ENCODE measurements around the gene NOB1. TPM values are rescaled to one million over a fixed set of nuclear protein-coding genes. Genes with fewer than 3 reads are reported as not detected.
"Not testable (repeated sequence)": the region's sequence is repeated elsewhere in the genome, so short reads cannot be mapped to it uniquely, and the experiment has no call there.

NOB1 gene
- total and polyA plus RNA-seq, 2 experiments from 2014 or later = 41.4 to 56.6 TPM

DNA sequence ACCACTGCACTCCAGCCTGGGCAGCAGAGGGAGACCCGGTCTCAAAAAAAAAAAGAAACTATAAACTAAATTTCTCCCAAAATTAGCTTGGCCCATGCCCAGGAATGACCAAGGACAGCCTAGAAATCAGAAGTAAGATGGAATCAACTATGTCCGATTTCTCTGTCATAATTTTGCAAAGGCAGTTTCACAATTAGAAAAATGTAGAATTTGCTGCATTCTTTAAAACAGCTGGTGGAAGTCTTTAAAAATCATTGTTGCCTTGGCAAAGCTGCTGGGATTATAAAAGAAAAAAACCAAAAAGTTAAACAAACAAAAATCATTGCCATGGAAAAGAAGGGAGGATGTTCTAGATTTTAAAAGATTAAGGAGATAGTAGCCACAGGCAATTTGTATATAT, 39.8 kb upstream of the NOB1 start (continued):
- TF ChIP-seq, protein P1, sequence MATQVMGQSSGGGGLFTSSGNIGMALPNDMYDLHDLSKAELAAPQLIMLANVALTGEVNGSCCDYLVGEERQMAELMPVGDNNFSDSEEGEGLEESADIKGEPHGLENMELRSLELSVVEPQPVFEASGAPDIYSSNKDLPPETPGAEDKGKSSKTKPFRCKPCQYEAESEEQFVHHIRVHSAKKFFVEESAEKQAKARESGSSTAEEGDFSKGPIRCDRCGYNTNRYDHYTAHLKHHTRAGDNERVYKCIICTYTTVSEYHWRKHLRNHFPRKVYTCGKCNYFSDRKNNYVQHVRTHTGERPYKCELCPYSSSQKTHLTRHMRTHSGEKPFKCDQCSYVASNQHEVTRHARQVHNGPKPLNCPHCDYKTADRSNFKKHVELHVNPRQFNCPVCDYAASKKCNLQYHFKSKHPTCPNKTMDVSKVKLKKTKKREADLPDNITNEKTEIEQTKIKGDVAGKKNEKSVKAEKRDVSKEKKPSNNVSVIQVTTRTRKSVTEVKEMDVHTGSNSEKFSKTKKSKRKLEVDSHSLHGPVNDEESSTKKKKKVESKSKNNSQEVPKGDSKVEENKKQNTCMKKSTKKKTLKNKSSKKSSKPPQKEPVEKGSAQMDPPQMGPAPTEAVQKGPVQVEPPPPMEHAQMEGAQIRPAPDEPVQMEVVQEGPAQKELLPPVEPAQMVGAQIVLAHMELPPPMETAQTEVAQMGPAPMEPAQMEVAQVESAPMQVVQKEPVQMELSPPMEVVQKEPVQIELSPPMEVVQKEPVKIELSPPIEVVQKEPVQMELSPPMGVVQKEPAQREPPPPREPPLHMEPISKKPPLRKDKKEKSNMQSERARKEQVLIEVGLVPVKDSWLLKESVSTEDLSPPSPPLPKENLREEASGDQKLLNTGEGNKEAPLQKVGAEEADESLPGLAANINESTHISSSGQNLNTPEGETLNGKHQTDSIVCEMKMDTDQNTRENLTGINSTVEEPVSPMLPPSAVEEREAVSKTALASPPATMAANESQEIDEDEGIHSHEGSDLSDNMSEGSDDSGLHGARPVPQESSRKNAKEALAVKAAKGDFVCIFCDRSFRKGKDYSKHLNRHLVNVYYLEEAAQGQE (IDR thresholded peaks at IDR 0.05; ENCODE audit: unreplicated experiment) = no peak
- no peak for TF ChIP-seq JUNB (IDR thresholded peaks at IDR 0.05; ENCODE audit: unreplicated experiment)
- TF ChIP-seq ZNF114 (CRISPR knock-in tag; IDR thresholded peaks at IDR 0.05) = no peak
- TF ChIP-seq CTCF (conservative IDR thresholded peaks at IDR 0.05; ENCODE audit: low read depth in 2 of 2) = no peak
- TF ChIP-seq STAT1 (IDR thresholded peaks at IDR 0.05; ENCODE audit: unreplicated experiment) = no peak
- TF ChIP-seq EZH2 (IDR thresholded peaks at IDR 0.05; ENCODE audit: low read depth, unreplicated experiment) = no peak

DNA sequence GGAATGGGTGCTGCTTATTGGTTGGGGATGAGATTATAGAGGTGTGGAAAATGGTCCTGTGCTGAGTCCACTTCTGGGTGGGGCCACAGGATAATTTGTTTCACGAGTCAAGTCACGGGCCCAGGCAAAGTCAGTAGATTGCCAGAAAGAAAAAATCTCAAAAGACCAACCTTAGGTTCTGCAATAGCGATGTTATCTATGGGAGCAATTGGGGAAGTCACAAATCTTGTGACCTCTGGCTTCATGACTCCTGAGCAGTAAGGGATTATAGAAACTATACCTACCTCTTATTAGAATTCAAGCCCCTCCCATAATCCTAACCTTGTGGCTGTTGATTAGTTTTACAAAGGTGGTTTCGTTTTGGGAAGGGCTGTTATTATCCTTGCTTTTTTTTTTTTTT, 38.8 kb upstream of the NOB1 start:
- Histone ChIP-seq H3K9me2 (ENCODE audit: insufficient read depth) (no peaks in the 10 kb centered on the region), H3K79me2 (replicated peaks; ENCODE audit: insufficient read depth) (no peaks in the 10 kb centered on the region), H3F3A (replicated peaks; ENCODE audit: low read depth) (no peaks in the 10 kb centered on the region; the same call in 1 of the 2 replicates), H3K27me3 (ENCODE audit: insufficient read depth) (no peaks in the 10 kb centered on the region), H3K4me3 (no peak overlapping the region), H3K4me1 (ENCODE audit: insufficient read depth) (no peaks in the 10 kb centered on the region), H3K4me2 (no peak overlapping the region), H3K27ac (ENCODE audit: low read depth) (no peak overlapping the region), H2AFZ (no peak overlapping the region), H3K36me3 (ENCODE audit: insufficient read depth) (no peaks in the 10 kb centered on the region), H4K20me1 (replicated peaks; ENCODE audit: insufficient read depth) (no peaks in the 10 kb centered on the region)
- Mint-ChIP-seq H3K36me3 (ENCODE audit: low read depth) (peaks cover 5% of the 10 kb centered on the region), H3K4me3 (no peak overlapping the region), H3K27me3 (ENCODE audit: insufficient read depth, low read depth, poor library complexity) (no peaks in the 10 kb centered on the region), H3K9me3 (no peaks in the 10 kb centered on the region), H3K27ac (no peak overlapping the region), H3K4me1 (peaks cover 6% of the 10 kb centered on the region; the same call in 2 of the 3 replicates)
- DNase-seq (ENCODE audit: low spot score) (no peak), ATAC-seq (no peak)
- TF ChIP-seq POLR2AphosphoS5 (IDR thresholded peaks at IDR 0.05; ENCODE audit: low read depth) (no peak), JUNB (IDR thresholded peaks at IDR 0.05; ENCODE audit: unreplicated experiment) (no peak)

DNA sequence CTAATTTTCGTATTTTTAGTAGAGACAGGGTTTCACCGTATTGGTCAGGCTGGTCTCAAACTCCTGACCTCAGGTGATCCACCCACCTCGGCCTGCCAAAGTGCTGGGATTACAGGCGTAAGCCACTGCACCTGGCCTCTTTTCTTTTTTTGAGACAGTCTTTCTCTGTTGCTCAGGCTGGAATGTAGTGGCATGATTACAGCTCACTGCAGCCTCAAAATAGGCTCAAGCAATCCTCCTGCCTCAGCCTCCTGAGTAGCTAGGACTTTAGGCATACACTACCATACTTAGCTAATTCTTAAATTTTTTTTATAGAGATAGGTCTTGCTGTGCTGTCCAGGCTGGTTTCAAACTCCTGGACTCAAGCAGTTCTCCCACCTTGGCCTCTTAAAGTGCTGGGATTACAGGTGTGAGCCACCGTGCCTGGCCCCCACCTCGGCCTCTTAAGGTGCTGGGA, 36.7 kb upstream of the NOB1 start:
- H3K27ac Mint-ChIP-seq; H3K4me1 ChIP-seq (ENCODE audit: insufficient read depth); H3K27me3 Mint-ChIP-seq (ENCODE audit: insufficient read depth, low read depth, poor library complexity); H3K27me3 ChIP-seq (ENCODE audit: insufficient read depth); H3K9me3 Mint-ChIP-seq; H3K4me3 ChIP-seq; H3K4me2 ChIP-seq; H3K4me1 Mint-ChIP-seq; H3K4me3 Mint-ChIP-seq; H2AFZ ChIP-seq; H3K79me2 ChIP-seq (replicated peaks; ENCODE audit: insufficient read depth); DNase-seq (ENCODE audit: low spot score); H3F3A ChIP-seq (replicated peaks; ENCODE audit: low read depth); H4K20me1 ChIP-seq (replicated peaks; ENCODE audit: insufficient read depth); ATAC-seq; H3K9me2 ChIP-seq (ENCODE audit: insufficient read depth); H3K36me3 ChIP-seq (ENCODE audit: insufficient read depth): not testable (repeated sequence)
- H3K36me3 Mint-ChIP-seq (ENCODE audit: low read depth) = peaks cover 17% of the 10 kb centered on the region
- H3K27ac ChIP-seq (ENCODE audit: low read depth) = 0 out of 2 replicates have a peak overlapping the region, but pooled peaks have one; percentile 9
